Activated CD4-positive, alpha-beta T cell treated with anti-CD3 and anti-CD28 coated beads, Interleukin-2, Interleukin-4, amounts not matched to agents 100 ng/mL and 50 ng/mL, durations not matched to agents 16 hours and 8 hours (primary cell): ENCODE measurements around the gene OSBPL2.

Experiments
- DNase-seq: peaks from one replicate; pipeline ENCODE4 v3.0.0-alpha.2; 2020; ENCODE audit warnings: low spot score

Gene OSBPL2

DNA sequence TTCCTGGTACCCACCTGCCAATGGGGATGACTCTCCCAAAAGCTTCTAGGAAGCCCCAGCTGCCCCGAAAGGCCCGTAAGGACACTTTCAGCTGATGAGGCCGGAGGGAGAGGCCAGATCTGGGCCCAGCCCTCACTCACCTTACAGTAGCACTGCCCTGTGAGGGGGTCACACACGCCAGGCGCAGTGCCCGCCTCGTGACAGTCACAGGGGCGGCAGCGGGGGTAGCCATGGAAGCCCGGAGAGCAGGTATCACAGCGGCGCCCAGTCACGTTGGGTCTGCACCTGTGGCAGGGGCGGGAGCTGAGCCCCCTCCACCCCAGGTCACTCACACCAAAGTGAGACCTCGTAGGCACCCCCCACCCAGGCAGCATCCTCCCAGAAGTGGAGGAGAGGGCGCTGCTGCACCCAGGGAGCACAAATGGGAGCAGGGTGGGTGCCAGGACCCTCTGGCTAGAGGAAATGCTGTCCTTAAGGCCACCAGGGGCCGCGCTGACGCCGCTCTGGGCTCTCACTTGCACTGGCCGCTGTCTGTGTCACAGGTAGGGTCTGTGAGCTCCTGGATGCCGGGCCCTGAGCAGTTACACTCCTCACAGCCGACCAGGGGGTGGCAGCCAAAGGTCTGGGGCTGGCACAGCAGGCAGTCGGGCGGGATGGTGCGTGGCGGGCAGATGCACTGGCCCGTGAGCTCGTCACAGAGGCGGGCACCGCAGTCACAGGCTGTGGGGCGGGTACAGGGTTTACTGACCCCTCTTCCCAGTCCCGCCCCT lies 89.6 kb downstream of the OSBPL2 start:
- DNase-seq = no peak

DNA sequence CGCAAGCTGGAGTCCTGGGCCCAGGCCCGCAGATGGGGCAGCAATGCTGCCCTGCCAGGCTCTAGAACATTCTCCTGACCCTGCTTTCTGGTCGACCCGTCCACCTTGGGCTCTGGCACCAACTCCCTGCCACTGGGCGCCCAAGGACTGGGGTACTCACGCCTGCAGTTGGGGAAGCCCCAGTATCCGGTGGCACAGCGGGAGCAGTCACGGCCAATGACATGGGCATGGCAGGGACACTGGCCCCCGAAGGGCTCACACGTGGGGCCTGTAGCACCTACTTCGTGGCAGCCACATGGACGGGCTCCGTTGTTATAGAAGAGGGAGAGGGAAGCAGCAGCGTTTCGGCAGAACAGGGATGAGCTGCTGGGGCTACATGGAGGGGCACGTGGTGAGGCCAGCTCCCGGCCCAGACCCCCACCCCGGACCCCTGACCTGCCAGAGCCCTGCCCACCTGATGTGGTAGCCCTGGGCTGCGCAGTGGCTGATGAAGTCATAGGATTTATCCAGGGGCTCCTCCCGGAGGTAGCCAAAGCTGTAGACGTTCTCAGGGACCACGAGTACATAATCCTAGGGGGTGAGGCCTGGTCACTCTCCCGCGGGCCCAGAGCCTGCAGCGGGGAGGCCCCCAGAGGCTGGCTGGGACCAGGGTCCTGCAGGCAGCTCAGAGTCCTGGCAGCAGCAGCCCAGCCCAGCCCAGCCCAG lies 90.5 kb downstream of the OSBPL2 start:
- DNase-seq = no peak

DNA sequence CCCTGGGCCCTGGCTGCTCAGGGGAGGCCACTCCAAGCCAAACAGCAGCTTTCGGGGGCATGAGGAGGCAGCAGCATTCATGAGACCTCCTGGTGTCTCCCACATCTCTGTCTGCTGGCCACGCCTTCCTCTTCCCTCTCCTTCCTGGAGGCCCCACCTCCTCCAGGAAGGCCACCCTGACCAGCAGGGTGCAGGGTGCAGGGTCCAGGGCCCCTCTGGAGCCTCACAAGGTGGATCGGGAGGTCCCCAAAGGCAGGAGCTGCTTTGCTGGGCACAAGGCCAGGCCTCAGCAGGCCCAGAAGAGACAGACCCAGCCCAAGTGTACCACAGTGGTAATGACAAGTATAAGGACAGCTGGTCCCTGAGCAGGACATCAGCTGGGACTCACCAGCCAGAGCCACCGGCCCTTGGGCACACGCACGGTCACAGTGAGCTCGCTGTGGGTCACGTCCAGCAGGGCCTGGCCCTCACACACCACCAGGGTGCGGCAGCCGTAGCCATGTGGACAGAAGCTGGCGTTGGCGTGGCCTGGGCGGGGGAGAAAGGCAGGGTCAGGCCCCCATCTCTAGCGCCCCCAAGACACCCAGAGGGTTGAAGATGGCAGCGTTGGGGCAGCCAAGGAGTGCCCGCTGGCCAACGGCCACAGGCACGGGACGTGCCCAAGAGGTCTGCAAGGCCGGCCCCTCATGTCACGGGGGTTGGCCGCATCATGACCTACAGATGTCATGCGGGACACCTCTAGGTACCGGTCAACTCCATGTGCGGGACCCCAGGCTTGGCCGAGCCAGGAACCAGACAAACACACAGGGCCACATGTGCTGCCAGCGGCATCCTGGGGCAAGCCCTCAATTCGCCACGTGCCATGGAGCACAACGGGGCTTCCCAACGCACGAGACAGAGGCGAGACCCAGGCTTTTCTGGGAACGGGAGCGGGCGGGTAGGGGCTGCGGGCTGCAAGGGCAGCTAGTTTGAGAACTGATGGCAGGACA lies 91.4 kb downstream of the OSBPL2 start:
- no peak for DNase-seq

DNA sequence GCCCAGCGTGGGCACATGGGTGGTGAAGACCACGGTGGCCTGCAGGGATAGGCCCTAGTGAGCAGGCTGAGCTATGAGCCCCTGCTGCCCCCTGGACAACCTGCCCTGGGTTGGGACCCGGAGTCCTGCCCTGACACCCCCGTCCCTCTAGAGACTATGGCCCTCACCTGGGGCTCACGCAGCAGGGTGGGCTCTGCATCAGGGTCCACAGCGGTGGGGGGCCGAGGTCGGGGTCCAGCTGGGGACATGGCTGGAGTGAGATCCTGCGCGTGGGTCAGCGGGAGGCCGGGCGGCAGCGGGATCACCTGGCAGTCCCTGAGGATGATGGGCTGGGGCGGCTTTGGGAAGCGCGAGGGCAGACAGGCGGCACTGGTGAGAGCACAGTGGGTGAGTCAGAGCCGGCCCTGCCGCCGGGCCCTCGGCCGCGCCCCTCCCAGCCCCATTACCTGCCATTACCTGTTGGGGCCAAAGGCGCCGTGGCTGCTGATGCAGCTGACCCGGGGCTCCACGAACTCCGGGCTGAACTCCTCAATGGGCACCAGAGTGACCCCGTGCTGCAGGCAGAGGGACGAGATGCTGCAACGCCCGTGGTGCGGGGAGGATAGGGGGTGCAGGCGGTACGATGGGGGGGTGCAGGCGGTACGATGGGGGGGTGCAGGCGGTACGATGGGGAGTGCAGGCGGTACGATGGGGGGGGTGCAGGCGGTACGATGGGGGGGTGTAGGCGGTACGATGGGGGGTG lies 92.4 kb downstream of the OSBPL2 start:
- no peak for DNase-seq

DNA sequence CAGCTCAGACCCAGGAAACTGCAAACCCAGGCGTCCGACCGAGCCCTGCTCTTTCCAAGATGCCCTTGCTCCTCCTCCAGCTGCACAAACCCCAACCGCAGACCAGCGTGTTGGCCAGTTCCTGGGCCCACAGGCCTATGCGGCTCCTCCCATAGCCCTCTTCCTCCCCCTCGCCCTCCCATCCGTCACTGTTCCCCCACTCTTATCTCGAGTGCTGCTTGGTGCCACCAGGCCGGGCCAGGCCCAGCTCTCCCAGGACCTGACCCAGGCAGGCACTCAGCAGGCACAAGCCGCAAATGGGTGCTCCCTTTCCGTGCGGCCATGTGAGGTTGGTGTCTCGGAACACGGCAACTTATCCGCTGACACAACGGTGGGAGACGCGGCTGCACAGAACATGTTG lies 93.0 kb downstream of the OSBPL2 start:
- no peak for DNase-seq

DNA sequence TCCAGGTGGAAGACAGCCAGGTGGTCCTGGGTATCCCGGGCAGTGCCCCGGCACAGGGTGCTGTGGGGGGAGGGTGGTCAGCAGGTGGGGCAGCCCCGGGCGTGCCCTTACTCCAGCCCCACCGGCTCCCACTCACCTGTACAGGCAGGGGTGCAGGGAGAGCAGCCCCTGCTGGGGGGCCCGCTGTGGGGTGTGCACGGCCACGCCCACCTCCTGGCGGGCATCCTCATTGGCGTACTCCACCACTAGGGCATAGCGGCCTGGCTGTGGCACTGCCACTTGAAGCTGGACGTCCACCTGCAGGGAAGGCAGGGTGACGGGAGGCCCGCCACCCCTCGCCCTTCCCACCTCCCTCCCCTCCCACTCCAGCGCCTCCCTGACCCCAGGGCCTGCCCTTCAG lies 94.1 kb downstream of the OSBPL2 start:
- DNase-seq = no peak

DNA sequence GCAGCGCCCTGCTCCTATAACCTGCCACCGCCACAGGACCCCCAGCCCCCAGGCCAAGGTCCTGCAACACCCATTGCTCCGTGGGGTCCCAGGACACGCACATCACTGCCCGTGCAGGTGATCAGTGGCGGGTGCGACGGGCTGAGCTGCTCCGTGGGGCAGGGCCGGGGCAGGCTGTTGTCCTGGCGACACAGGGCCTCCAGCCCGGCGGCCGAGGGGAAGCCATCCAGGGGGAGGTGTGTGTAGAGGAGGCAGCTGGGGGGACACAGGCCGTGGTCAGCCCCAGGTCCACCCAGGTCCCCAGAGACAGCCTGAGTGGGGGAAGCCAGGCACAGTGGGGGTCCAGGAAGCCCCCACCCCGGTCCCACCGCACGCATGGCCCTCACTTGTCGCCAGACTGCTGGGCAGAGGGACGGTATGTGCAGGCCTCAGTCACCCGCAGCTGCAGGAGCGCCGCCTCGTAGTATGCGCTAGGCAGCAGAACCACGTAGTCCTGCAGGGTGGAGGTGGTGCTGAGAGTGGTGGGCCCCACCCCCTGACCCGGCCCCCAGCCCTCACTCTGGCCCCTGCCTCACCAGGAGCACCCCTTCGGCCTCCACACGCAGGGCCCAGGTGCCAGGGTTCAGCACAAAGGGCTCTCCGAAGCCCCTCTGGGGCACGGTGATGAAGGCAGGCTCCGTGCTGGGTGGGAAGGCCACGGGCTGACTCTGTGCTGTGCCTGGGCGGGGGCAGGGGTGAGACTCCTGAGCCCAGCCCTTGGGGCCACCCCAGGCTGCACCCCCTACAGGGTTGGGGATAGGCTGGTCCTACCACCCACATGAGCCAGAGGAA lies 94.9 kb downstream of the OSBPL2 start:
- no peak for DNase-seq

DNA sequence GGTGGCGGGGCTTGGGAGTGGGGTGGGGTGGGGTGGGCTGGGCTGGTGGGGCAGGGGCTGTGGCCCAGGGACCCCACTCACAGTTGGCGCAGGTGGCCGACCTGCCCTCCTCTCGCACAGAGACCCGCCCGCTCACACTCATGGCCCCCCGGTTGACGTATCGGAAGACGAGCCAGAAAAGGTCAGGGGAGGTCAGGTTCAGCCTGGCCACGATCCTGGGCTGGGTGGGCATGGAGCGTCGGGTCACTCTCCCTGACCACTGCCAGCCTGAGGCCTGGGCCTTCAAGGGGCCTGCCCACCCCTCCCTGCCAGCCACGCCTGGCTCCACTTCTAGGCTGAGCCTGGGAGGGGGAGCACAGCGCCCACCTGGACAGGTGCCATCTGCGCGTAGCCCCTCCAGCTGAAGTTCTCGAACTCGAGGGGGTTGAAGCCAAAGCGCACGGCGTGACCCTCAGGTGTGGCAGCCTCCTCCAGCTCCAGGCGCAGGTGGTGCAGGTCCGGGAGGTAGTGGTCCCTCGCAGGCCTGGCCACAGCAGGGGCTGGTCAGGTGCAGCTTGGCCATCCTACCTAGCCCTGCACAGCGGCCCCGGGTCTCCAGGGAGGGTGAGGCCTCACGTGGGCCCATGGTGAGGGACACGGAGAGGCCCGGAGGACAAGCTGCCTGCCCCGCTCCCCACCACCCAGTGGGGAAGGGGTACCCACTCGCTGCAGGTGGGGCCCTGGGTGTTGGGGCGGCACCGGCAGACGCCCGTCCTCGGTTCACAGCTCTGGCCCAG lies 95.7 kb downstream of the OSBPL2 start:
- DNase-seq = no peak

DNA sequence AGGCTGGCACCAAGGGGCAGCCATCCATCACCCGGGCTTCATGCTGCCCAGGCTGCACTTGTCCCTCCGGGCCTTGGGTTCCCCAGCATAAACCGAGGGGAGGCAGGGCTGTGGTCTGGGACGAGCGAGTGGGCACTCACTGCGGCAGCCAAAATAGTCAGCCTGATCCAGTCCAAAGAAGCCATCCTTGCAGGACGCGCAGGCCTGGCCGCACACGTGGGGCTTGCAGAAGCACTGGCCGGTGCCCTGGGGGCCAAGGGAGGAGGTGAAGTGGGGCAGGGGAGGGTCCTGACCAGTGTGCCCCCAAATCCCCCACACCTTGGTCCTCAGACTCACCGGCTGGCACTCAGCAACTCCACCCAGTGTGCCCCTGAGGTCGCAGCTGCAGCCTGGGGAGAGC lies 96.6 kb downstream of the OSBPL2 start:
- DNase-seq = no peak

DNA sequence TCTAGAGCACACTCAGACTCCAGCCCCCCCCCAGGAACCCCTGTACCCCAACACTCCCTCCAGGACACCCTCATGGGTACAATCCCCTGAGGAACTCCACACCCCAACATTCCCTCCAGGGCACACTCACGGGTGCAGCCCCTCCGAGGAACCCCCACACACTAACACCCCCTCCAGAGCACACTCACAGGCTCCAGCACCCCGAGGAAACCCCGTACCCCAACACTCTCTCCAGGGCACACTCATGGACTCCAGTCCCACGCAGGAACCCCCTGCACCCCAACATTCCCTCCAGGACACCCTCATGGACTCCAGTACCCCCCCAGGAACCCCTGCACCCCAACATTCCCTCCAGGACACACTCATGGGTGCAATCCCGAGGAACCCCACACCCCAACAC lies 97.2 kb downstream of the OSBPL2 start:
- no peak for DNase-seq

DNA sequence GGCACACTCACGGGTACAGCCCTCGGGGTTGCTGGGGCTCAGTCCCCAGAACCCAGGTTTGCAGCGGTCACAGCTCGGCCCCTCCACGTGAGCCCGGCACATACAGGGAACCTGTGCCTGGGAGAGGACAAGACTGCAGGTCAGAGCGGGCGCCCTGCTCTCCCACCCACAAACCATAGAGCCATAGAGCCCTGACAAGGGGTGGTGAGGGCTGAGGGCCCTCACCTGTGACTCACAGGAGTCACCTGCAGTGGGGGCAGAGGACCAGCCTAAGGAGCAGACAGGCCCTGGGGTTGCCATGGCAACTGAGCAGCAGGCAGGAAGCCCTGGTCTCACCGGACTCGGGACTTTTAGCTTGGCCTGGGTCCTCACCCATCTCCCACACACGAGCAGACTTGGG lies 98.0 kb downstream of the OSBPL2 start:
- DNase-seq = no peak

DNA sequence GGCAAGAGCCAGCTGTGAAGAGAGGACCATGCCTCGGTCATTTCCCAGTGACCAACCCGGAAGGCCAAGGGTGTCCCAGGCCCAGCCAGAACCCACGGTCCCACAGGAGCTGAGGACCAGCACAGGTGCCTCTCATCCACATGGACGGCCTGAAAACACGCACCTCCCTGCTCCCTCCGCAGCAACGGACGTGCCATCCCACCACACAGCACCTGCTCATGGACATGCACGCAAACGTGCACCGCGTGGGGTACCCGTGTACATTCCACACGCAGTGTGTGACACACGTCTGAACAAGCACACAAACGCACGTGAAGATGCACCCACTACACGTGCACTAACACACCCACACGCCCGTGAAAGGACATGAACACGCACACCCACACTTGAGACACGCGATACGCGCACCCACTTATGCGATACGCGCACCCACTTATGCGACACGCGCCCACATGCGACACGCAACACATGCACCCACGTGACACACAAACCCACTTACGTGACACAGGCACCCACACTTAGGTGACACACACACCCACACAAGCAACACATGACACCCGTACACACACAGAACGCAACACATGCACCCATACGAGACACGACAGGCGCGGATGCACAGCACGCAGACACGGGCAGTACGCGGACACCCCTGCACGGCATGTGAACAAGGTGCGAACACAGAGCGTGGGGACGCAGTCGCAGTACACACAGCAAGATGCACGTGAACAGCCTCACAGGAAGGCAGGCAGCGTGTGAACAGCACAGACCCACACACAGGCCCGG lies 98.6 kb downstream of the OSBPL2 start:
- DNase-seq = no peak

DNA sequence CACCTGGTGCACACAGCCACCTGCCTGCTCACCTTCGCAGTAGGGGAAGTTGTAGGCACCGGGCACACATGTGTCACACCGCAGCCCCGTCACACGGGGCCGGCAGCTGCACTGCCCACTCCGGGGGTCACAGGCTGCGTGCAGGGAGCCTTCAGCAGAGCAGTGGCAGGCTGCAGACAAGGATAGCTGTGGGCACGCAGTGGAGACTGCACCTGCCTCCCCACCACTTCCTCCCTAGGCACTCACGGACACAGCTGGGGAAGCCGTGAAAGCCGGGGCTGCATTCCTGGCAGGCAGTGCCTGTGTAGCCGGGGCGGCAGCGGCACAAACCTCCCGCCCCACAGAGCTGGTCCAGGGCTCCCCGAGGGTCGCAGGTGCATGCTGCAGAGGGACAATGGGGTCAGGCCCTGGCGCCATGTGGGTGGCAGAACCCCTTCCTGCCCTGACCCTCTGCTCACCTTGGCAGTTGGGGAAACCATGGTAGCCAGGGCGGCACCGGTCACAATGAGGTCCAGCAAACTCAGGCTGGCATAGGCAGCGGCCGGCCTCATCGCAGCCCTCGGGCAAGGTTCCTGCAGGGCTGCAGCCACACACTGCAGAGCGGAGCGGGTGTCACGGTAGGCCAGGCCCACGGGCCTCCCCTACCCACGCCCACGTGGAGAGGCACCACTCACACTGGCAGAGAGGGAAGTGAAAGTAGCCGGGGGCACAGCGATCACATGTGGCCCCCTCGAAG lies 99.4 kb downstream of the OSBPL2 start:
- no peak for DNase-seq

DNA sequence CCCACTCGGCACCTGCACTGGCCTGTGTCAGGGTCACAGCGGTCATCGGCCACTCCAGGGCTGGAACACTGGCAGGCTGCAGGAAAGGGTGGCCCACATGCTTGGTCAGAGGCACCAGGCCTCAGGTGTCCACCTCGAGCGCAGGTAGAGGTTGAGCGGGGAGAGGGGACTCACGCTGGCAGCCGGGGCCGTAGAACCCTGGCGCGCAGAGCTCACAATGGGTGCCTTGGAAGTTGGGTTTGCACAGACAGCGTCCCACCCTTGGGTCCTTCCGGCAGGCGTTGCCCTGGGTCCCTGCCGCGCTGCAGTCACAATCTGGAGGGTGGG lies 99.9 kb downstream of the OSBPL2 start:
- no peak for DNase-seq

DNA sequence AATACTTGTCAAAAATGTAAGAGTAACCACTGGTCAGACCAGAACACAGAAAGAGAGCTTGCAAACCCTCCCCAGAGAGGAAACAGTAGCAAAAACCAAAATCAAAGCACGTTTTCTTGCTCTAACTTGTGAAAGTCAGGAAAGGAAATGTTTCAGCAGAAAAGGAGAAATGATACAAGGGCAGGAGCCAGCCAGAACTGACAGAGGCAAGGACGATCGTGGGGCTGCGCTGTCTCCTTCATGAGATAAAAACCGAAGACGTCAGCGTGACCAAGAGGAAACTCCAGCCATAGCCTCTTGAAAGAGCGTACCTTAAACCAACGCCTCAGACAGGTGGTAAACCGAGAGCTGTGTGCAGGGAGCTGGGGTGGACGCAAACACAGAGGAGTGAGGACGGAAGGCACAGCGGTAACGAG lies 101.3 kb downstream of the OSBPL2 start:
- DNase-seq = no peak

DNA sequence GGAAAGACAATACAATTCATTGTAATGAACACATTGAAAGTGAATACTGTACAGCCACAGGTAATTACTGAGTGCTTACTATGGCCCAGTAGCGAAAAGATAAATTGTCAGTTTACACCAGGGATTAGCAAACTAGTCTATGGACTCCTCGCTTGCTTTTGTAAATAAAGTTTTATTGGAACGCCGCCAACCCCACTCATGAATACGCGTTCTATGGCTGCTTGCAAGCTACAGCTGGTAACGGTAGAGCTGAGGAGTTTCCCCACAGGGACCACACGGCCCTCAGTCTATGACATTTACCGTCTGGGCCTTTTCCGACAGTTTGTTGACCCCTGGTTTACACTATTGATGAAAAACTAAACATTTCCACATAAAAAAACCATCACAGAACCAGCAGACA lies 104.6 kb downstream of the OSBPL2 start:
- no peak for DNase-seq

DNA sequence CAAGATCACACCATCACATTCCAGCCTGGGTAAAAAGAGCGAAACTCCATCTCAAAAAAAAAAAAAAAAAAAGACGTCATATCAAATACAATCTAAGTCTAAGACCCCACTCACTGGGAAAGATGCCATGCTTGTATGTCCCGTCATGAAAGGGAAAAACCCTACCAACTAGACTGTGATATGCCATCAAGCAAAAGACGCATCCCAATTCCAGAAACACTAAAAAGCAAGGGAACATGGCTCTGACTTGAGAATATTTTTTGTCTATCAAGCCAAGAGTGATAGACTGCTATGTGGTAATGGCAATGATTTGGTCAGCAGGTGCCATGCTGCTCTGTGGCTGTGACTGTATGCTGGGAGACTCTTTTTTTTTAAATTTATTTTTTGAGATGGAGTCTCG lies 105.8 kb downstream of the OSBPL2 start:
- no peak for DNase-seq

DNA sequence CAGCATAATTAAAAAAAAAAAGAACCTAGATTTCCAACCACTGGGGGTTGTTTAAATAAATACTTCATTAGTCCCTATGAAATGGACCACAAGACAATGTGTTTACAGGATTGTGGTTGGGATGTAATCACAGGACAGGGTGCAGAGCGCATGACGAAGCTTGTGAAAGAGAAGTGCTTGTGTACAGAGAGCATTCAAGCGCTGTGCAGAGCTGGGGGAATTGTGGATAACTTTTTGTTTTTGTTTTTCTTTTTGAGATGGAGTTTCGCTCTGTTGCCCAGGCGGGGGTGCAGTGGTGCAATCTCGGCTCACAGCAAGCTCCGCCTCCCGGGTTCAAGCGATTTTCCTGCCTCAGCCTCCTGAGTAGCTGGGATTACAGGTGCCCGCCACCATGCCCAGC lies 106.5 kb downstream of the OSBPL2 start:
- no peak for DNase-seq
